AG09309 (cell line): ENCODE measurements around the gene KRTAP19-1.

Experiments
- DNase-seq: peaks from one replicate; pipeline ENCODE4 v3.0.0-alpha.2; 2010; ENCODE audit warnings: low read depth
- H3K4me3 ChIP-seq: 2 replicates; pipeline ENCODE4 v1.5.1; 2011; ENCODE audit warnings: mild to moderate bottlenecking, low read depth, low read length, moderate library complexity; ENCODE audit not compliant: control insufficient read depth
- CTCF ChIP-seq: IDR thresholded peaks from 2 replicates; pipeline ENCODE4 v1.5.1; 2011; ENCODE audit warnings: mild to moderate bottlenecking, low read depth, low read length, inconsistent platforms; ENCODE audit not compliant: insufficient read depth, control insufficient read depth; ENCODE audit errors: missing control alignments

KRTAP19-1 gene

GRCh38 chr21:30437010-30437565, 43.1 kb downstream of the KRTAP19-1 start:
- no peak for DNase-seq
- no peak for TF ChIP-seq CTCF
- H3K4me3 ChIP-seq: no peak overlapping the region

DNA sequence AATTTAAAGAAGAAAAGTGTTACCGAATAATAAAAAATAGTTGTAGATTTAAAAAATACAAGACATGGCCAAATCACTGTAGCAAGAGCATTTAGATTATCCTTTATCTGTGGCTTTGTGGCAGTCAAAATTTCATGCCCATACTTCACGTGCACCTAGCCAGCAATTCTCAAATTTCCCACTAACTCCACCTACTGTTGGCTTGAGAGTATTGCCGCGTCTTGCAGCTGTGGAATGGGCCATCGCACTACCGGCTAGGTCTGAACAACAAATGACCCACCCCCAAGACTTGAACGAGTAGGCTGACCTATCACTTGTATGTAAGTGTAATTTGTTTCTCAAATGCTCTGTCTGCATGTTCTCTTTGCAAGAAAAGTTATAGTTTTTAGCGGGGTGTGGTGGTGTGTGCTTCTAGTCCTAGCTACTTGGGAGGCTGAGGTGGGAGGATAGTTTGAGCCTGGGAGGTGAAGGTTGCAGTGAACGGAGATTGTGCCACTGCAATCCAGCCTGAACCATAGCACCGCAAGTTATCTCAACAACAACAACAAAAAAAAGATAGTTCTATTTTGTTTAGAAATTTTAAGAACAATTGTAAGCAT, 46.0 kb downstream of the KRTAP19-1 start:
- TF ChIP-seq CTCF: peak; percentile 18
- no peak overlapping the region for H3K4me3 ChIP-seq
- DNase-seq: no peak

DNA sequence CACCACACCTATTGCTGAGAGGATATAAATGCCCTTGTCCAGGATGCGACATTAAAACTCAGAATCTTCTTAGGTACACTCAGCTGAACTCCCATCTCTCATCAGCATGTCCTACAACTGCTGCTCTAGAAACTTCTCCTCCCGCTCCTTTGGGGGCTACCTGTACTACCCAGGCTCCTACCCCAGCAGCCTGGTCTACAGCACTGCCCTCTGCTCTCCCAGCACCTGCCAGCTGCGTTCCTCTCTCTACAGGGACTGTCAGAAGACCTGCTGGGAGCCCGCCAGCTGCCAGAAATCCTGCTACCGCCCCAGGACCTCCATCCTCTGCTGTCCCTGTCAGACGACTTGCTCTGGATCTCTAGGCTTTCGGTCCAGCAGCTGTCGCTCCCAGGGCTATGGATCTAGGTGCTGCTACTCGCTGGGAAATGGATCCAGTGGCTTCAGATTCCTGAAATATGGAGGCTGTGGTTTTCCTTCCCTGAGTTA, 50.0 kb downstream of the KRTAP19-1 start, which contains the start of gene KRTAP13-4:
Gene KRTAP13-4 (plus strand): TSS at position 51 of the 486 bp plus-strand sequence. CDS start 56 bp downstream, at position 107.
- H3K4me3 ChIP-seq: no peak within 1 kb of the TSS
- DNase-seq: no peak
- TF ChIP-seq CTCF: no peak
